ENCODE data around the gene SH2D7. TPM values are rescaled to one million over a fixed set of nuclear protein-coding genes. Genes with fewer than 3 reads are reported as not detected.

The SH2D7 gene
- total and polyA plus RNA-seq, 4 donors, result 1.0 TPM; not detected in 3

- no peak overlapping the region for H3K4me3 ChIP-seq (ENCODE audit: low read length in 2 of 2)
- H3K36me3 ChIP-seq (ENCODE audit: control insufficient read depth in 1 of 2, insufficient read depth in 2 of 2, low read length in 1 of 2), result no peaks in the 10 kb centered on the region
- no peak overlapping the region for H3K27ac ChIP-seq (ENCODE audit: low read depth in 1 of 2, low read length in 2 of 2)
- no peaks in the 10 kb centered on the region for H3K4me1 ChIP-seq (ENCODE audit: control insufficient read depth in 1 of 2, insufficient read depth in 2 of 2, low read length in 2 of 2)
- WGBS, 2 donors, result 94% methylated on average over 10 of the region's 10 CpGs
- H3K9me3 ChIP-seq (ENCODE audit: control insufficient read depth, low read length), result no peaks in the 10 kb centered on the region
- intact Hi-C loops (cut with DNase I), result loop anchor here (10.0 kb wide), 1 partner anchor 314 kb away; no protein-coding TSS in a partner anchor
- no peaks in the 10 kb centered on the region for H3K27me3 ChIP-seq (ENCODE audit: control insufficient read depth in 1 of 2, insufficient read depth in 2 of 2, low read length in 1 of 2)
- ATAC-seq (ENCODE audit: low FRiP score) (no peak), DNase-seq (peak in 1 of 2 donors; percentile 57)
These were observed 18.6 kb downstream of the SH2D7 start for GRCh38 chr15:78110916-78111475.

DNA sequence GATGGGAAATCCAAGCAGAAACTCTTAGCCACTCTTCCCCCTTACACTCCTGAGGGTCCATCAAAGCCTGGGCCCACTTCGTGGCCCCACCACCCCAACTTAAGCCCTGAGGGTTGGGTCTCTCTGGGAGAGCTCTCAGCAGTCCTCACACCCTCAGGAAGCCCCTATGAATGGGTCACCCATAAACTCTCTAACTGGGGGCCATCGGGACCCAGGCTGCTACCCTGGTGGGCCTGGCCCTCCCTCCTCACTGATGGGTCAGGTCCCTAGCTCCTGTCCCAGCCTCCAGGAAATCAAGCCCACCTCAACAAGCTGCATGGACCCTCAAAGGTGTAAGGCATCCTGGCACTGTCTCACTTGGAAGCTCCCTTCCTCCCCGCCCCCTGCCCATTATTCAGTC, 19.4 kb downstream of the SH2D7 start:
- Histone ChIP-seq H3K4me3 (ENCODE audit: low read length in 2 of 2) (no peak overlapping the region), H3K9me3 (ENCODE audit: control insufficient read depth, low read length) (no peaks in the 10 kb centered on the region), H3K27me3 (ENCODE audit: control insufficient read depth in 1 of 2, insufficient read depth in 2 of 2, low read length in 1 of 2) (no peaks in the 10 kb centered on the region), H3K4me1 (ENCODE audit: control insufficient read depth in 1 of 2, insufficient read depth in 2 of 2, low read length in 2 of 2) (no peaks in the 10 kb centered on the region), H3K27ac (ENCODE audit: low read depth in 1 of 2, low read length in 2 of 2) (no peak overlapping the region), H3K36me3 (ENCODE audit: control insufficient read depth in 1 of 2, insufficient read depth in 2 of 2, low read length in 1 of 2) (no peaks in the 10 kb centered on the region)
- intact Hi-C loops (cut with DNase I), result loop anchor here (2.0 to 10.0 kb wide), 3 partner anchors 83 to 313 kb away; no protein-coding TSS in a partner anchor
- WGBS, 2 donors, result 94 to 95% methylated on average over 3 of the region's 3 CpGs
- no peak for ATAC-seq (ENCODE audit: low FRiP score)
- peak in 1 of 2 donors; percentile 41 for DNase-seq

DNA sequence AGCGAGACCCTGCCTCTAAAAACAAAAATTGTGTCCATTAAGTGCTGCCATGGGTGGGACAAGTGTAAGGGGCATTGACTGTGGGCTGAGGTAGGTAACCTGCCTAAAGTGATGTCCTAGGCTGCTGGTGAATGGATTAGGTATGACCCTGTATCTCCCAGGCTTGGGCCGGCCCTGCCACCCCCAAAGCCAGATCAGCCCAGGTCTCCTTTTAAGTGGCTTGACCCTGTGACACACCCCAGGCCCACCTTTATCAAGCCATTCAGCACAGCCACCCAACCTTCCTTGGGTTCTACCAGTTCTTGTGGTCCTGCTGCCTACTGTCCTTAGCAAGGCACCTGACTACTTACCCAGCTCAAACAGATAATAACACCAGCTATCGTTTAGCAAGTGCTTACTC, 20.2 kb downstream of the SH2D7 start:
- no peaks in the 10 kb centered on the region for H3K36me3 ChIP-seq (ENCODE audit: control insufficient read depth in 1 of 2, insufficient read depth in 2 of 2, low read length in 1 of 2)
- H3K27me3 ChIP-seq (ENCODE audit: control insufficient read depth in 1 of 2, insufficient read depth in 2 of 2, low read length in 1 of 2), result no peaks in the 10 kb centered on the region
- ATAC-seq (ENCODE audit: low FRiP score), result no peak
- no peak overlapping the region for H3K27ac ChIP-seq (ENCODE audit: low read depth in 1 of 2, low read length in 2 of 2)
- intact Hi-C loops (cut with DNase I), result loop anchor here (2.0 to 10.0 kb wide), 3 partner anchors 82 to 312 kb away; no protein-coding TSS in a partner anchor
- no peaks in the 10 kb centered on the region for H3K9me3 ChIP-seq (ENCODE audit: control insufficient read depth, low read length)
- 76 to 81% methylated on average over 3 of the region's 3 CpGs for WGBS, 2 donors
- no peak overlapping the region for H3K4me3 ChIP-seq (ENCODE audit: low read length in 2 of 2)
- H3K4me1 ChIP-seq (ENCODE audit: control insufficient read depth in 1 of 2, insufficient read depth in 2 of 2, low read length in 2 of 2), result no peaks in the 10 kb centered on the region
- peak in 1 of 2 donors; percentile 66 for DNase-seq

DNA sequence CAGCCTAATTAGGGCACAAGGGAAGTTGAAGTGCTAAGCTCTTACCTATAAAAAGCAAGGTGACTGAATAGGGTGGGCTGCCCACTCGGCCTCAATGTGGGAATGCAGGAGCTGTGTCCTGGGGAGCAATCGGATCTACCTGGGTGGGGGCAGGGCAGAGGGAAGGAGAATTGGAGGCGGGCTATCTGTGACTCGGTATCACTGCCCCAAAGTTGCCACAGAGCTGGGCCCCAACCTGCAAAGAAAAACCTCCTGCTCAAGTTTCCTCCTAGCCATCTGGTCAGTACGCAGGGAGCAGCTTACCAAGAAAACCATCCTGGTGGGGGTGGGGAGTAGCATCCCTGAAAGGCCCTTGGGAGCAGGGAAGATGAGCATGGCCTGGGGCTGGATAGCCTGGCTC, 28.2 kb downstream of the SH2D7 start:
- DNase-seq (no peak), ATAC-seq (ENCODE audit: low FRiP score) (no peak)
- H3K4me1 ChIP-seq (ENCODE audit: control insufficient read depth in 1 of 2, insufficient read depth in 2 of 2, low read length in 2 of 2), result no peaks in the 10 kb centered on the region
- 88 to 90% methylated on average over 5 of the region's 5 CpGs for WGBS, 2 donors
- no peak overlapping the region for H3K27ac ChIP-seq (ENCODE audit: low read depth in 1 of 2, low read length in 2 of 2)
- H3K27me3 ChIP-seq (ENCODE audit: control insufficient read depth in 1 of 2, insufficient read depth in 2 of 2, low read length in 1 of 2), result no peaks in the 10 kb centered on the region
- H3K36me3 ChIP-seq (ENCODE audit: control insufficient read depth in 1 of 2, insufficient read depth in 2 of 2, low read length in 1 of 2), result no peaks in the 10 kb centered on the region
- intact Hi-C loops (cut with DNase I), result no loop called here
- H3K9me3 ChIP-seq (ENCODE audit: control insufficient read depth, low read length), result no peaks in the 10 kb centered on the region
- H3K4me3 ChIP-seq (ENCODE audit: low read length in 2 of 2), result no peak overlapping the region

DNA sequence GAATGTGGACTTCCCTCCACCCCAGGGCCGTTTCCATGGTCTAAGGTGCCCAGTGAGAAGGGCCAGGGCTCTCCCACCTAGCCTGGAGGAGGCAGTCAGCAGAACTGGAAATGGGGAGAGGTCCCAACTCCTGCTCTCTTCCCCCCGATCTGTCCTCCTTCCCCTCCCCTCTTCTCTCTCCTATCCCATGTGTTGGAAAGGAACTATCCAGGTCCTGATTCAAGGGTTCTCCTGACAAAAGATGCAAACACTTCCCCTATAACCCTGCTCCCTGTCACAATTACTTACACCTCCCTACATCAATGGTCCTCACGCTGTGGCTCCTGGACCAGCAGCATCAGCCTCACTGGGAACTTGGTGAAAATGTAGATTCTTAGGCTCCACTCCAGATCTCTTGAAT, 32.9 kb downstream of the SH2D7 start:
- Histone ChIP-seq H3K27ac (ENCODE audit: low read depth in 1 of 2, low read length in 2 of 2) (no peak overlapping the region), H3K4me3 (ENCODE audit: low read length in 2 of 2) (no peak overlapping the region), H3K9me3 (ENCODE audit: control insufficient read depth, low read length) (no peaks in the 10 kb centered on the region), H3K27me3 (ENCODE audit: control insufficient read depth in 1 of 2, insufficient read depth in 2 of 2, low read length in 1 of 2) (no peaks in the 10 kb centered on the region), H3K4me1 (ENCODE audit: control insufficient read depth in 1 of 2, insufficient read depth in 2 of 2, low read length in 2 of 2) (no peaks in the 10 kb centered on the region), H3K36me3 (ENCODE audit: control insufficient read depth in 1 of 2, insufficient read depth in 2 of 2, low read length in 1 of 2) (no peaks in the 10 kb centered on the region)
- intact Hi-C loops (cut with DNase I), result no loop called here
- WGBS, 2 donors, result 71 to 80% methylated on average over 3 of the region's 3 CpGs
- DNase-seq (no peak), ATAC-seq (ENCODE audit: low FRiP score) (no peak)

GRCh38 chr15:78127882-78128281, 35.5 kb downstream of the SH2D7 start:
- DNase-seq (no peak), ATAC-seq (ENCODE audit: low FRiP score) (no peak)
- no peak overlapping the region for H3K27ac ChIP-seq (ENCODE audit: low read depth in 1 of 2, low read length in 2 of 2)
- H3K27me3 ChIP-seq (ENCODE audit: control insufficient read depth in 1 of 2, insufficient read depth in 2 of 2, low read length in 1 of 2), result no peaks in the 10 kb centered on the region
- no peaks in the 10 kb centered on the region for H3K9me3 ChIP-seq (ENCODE audit: control insufficient read depth, low read length)
- intact Hi-C loops (cut with DNase I), result no loop called here
- 91 to 93% methylated on average over 2 of the region's 2 CpGs for WGBS, 2 donors
- no peak overlapping the region for H3K4me3 ChIP-seq (ENCODE audit: low read length in 2 of 2)
- no peaks in the 10 kb centered on the region for H3K36me3 ChIP-seq (ENCODE audit: control insufficient read depth in 1 of 2, insufficient read depth in 2 of 2, low read length in 1 of 2)
- H3K4me1 ChIP-seq (ENCODE audit: control insufficient read depth in 1 of 2, insufficient read depth in 2 of 2, low read length in 2 of 2), result no peaks in the 10 kb centered on the region

GRCh38 chr15:78129077-78129750, 36.9 kb downstream of the SH2D7 start:
- no peaks in the 10 kb centered on the region for H3K36me3 ChIP-seq (ENCODE audit: control insufficient read depth in 1 of 2, insufficient read depth in 2 of 2, low read length in 1 of 2)
- H3K27ac ChIP-seq (ENCODE audit: low read depth in 1 of 2, low read length in 2 of 2), result no peak overlapping the region
- H3K27me3 ChIP-seq (ENCODE audit: control insufficient read depth in 1 of 2, insufficient read depth in 2 of 2, low read length in 1 of 2), result no peaks in the 10 kb centered on the region
- no peaks in the 10 kb centered on the region for H3K9me3 ChIP-seq (ENCODE audit: control insufficient read depth, low read length)
- DNase-seq, result no peak
- intact Hi-C loops (cut with DNase I), result no loop called here
- no peak for ATAC-seq (ENCODE audit: low FRiP score)
- WGBS, 2 donors, result 50 to 57% methylated on average over 8 of the region's 8 CpGs
- no peak overlapping the region for H3K4me3 ChIP-seq (ENCODE audit: low read length in 2 of 2)
- H3K4me1 ChIP-seq (ENCODE audit: control insufficient read depth in 1 of 2, insufficient read depth in 2 of 2, low read length in 2 of 2), result no peaks in the 10 kb centered on the region

GRCh38 chr15:78129751-78130287, 37.5 kb downstream of the SH2D7 start:
- H3K27ac ChIP-seq (ENCODE audit: low read depth in 1 of 2, low read length in 2 of 2), result no peak overlapping the region
- 94 to 95% methylated on average over 5 of the region's 5 CpGs for WGBS, 2 donors
- ATAC-seq (ENCODE audit: low FRiP score) (no peak), DNase-seq (no peak)
- intact Hi-C loops (cut with DNase I), result loop anchor here in 1 of 2 donors (2.0 to 5.0 kb wide), 2 partner anchors 19 to 67 kb away; partner anchors contain the start of gene IDH3A
- H3K36me3 ChIP-seq (ENCODE audit: control insufficient read depth in 1 of 2, insufficient read depth in 2 of 2, low read length in 1 of 2), result no peaks in the 10 kb centered on the region
- no peaks in the 10 kb centered on the region for H3K9me3 ChIP-seq (ENCODE audit: control insufficient read depth, low read length)
- no peak overlapping the region for H3K4me3 ChIP-seq (ENCODE audit: low read length in 2 of 2)
- no peaks in the 10 kb centered on the region for H3K27me3 ChIP-seq (ENCODE audit: control insufficient read depth in 1 of 2, insufficient read depth in 2 of 2, low read length in 1 of 2)
- no peaks in the 10 kb centered on the region for H3K4me1 ChIP-seq (ENCODE audit: control insufficient read depth in 1 of 2, insufficient read depth in 2 of 2, low read length in 2 of 2)
